RKO (cell line): Measurements from ENCODE around the gene ULK4.

Experiments used
- DNase-seq: peaks from one replicate; pipeline ENCODE4 v3.0.0-alpha.2; 2016; ENCODE audit warnings: low spot score

The ULK4 gene

GRCh38 chr3:41640076-41640475 is 321.8 kb downstream of the ULK4 start:
- no peak for DNase-seq

GRCh38 chr3:41638381-41638780 is 323.5 kb downstream of the ULK4 start:
- DNase-seq, result no peak

- DNase-seq, result no peak
Measured at GRCh38 chr3:41632700-41633099, 329.2 kb downstream of the ULK4 start.

- DNase-seq, result no peak
Measured at GRCh38 chr3:41630708-41631107, 331.2 kb downstream of the ULK4 start.

GRCh38 chr3:41629986-41630385 is 331.9 kb downstream of the ULK4 start:
- DNase-seq, result no peak

GRCh38 chr3:41629072-41629471 is 332.8 kb downstream of the ULK4 start:
- DNase-seq, result no peak

GRCh38 chr3:41627477-41628087 is 334.3 kb downstream of the ULK4 start:
- no peak for DNase-seq

GRCh38 chr3:41612853-41613252 is 349.1 kb downstream of the ULK4 start:
- no peak for DNase-seq

GRCh38 chr3:41611008-41611407 is 350.9 kb downstream of the ULK4 start:
- no peak for DNase-seq

- DNase-seq, result no peak
Measured at GRCh38 chr3:41608347-41608746, 353.6 kb downstream of the ULK4 start.

GRCh38 chr3:41603807-41604206 is 358.1 kb downstream of the ULK4 start:
- no peak for DNase-seq

- no peak for DNase-seq
Measured at GRCh38 chr3:41602121-41602520, 359.8 kb downstream of the ULK4 start.

GRCh38 chr3:41601404-41601987 is 360.4 kb downstream of the ULK4 start:
- DNase-seq, result no peak

GRCh38 chr3:41600616-41601015 is 361.3 kb downstream of the ULK4 start:
- DNase-seq, result no peak

GRCh38 chr3:41599127-41599484 is 362.8 kb downstream of the ULK4 start:
- no peak for DNase-seq

- DNase-seq, result no peak
Measured at GRCh38 chr3:41598402-41599126, 363.3 kb downstream of the ULK4 start.

- no peak for DNase-seq
Measured at GRCh38 chr3:41593774-41594173, 368.1 kb downstream of the ULK4 start.

- no peak for DNase-seq
Measured at GRCh38 chr3:41592753-41593510, 369.0 kb downstream of the ULK4 start.

GRCh38 chr3:41583014-41583413 is 378.9 kb downstream of the ULK4 start:
- no peak for DNase-seq

- no peak for DNase-seq
Measured at GRCh38 chr3:41581700-41582099, 380.2 kb downstream of the ULK4 start.

GRCh38 chr3:41580274-41580959 is 381.5 kb downstream of the ULK4 start:
- DNase-seq, result no peak

GRCh38 chr3:41579861-41580260 is 382.0 kb downstream of the ULK4 start:
- no peak for DNase-seq
